Esophagus muscularis mucosa (tissue), 3 donors: ENCODE data around the gene ZNF48.

ENCODE experiments used
- POLR2AphosphoS5 ChIP-seq, 2 donors: sonication (generic); formaldehyde crosslinking; IDR thresholded peaks; one replicate each; pipeline ENCODE4 v1.6.1; 2017; ENCODE audit warnings: antibody characterized with exemption in 2 of 2
- TF ChIP-seq, protein P1 (sequence below), 3 experiments: fragments of 200-600 bp in 2 of 3; fragments of 450-650 bp in 1 of 3; sonication (generic) in 2 of 3; IDR thresholded peaks; one replicate each; pipeline ENCODE4 v1.5.1; 2017 to 2019; ENCODE audit warnings: antibody characterized with exemption in 3 of 3, mild to moderate bottlenecking in 2 of 3, moderate library complexity in 1 of 3

DNA sequence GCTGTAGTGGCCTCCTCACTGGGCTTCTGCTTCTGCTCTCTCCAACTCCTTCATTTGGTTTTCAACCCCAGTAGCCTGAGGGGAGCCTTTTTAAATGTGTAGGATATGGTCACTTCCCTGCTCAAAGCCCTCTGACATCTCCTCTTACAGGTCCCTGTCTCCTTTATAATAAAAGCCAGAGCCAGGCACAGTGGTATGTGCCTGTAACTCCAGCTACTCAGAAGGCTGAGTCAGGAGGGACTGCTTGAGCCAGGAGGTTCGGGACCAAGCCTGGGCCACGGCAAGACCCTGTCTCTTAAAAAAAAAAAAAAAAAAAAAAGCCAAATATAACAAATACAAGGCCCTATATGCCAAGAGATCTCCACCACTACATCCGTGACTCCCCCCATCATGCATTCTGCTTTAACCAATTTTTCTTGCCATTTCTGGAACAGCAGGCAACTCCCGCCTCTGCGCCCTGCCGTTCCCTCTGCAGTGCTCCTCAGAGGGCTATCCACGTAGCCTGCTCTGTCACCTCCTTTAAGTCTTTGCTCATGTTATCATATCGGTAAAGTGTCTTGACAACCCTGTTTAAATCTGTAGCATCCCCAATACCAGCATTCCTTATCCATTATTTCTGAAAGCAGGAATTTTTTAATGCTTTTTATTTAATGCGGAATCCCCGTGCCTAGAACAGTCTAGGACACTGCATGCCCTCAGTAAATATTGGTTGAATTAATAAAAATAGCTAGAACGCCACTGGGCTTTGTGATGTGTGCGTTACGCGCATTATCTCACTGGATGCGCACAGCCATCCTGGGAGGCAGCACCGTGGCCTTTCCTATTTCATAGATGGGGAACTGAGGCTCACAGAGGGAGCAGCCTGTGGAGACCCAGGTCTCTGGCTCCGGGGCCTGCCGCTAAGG is 21.7 kb downstream of the ZNF48 start:
- TF ChIP-seq, protein P1, sequence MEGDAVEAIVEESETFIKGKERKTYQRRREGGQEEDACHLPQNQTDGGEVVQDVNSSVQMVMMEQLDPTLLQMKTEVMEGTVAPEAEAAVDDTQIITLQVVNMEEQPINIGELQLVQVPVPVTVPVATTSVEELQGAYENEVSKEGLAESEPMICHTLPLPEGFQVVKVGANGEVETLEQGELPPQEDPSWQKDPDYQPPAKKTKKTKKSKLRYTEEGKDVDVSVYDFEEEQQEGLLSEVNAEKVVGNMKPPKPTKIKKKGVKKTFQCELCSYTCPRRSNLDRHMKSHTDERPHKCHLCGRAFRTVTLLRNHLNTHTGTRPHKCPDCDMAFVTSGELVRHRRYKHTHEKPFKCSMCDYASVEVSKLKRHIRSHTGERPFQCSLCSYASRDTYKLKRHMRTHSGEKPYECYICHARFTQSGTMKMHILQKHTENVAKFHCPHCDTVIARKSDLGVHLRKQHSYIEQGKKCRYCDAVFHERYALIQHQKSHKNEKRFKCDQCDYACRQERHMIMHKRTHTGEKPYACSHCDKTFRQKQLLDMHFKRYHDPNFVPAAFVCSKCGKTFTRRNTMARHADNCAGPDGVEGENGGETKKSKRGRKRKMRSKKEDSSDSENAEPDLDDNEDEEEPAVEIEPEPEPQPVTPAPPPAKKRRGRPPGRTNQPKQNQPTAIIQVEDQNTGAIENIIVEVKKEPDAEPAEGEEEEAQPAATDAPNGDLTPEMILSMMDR (IDR thresholded peaks at IDR 0.05): no peak
- no peak for TF ChIP-seq POLR2AphosphoS5 (IDR thresholded peaks at IDR 0.05)
